NT2/D1 (cell line): Measurements from ENCODE around the gene NTM.

Source experiments
- YY1 ChIP-seq: IDR thresholded peaks from 2 replicates; pipeline ENCODE4 v1.6.1; 2011; ENCODE audit not compliant: insufficient read length, insufficient read depth
- ZNF274 ChIP-seq: IDR thresholded peaks from 2 replicates; pipeline ENCODE4 v1.6.1; 2011; ENCODE audit warnings: mild to moderate bottlenecking, low read depth, low read length

DNA sequence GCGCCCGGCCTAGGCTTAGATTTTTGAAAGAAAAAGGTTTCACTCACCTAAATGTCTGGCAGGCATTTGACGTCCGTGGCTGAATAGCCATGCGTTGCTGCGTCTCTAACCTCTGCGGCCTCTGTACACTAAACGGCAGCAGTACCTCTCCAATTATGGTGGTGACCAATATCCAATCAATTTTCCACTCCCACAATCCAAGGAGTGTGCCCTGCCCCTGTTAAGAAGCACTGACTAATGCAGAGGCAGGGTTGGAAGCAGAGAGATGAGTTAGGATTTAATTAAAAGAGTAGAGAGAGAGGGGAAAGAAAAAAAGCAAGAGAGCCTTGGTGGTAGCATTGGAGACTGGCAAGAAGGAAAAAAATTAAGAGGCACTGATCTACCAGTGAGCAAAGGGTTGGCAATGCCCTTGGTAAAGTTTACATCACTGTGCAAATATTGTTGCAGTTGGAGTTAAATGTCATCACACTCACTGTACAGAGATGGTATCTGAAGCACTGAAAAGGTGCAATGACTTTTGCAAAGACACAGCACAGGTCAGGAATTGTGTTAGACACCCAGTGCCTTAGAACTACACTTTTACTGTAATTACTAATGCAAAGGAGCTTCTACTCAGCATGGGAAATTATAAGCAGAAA, 526.7 kb downstream of the NTM start:
- no peak for TF ChIP-seq YY1
- TF ChIP-seq ZNF274: no peak
